Esophagus mucosa (tissue), 1 donor: Measurements from ENCODE around the gene ADO. TPM values are rescaled to one million over a fixed set of nuclear protein-coding genes. Genes with fewer than 3 reads are reported as not detected.
"Not testable (repeated sequence)": the region's sequence is repeated elsewhere in the genome, so short reads cannot be mapped to it uniquely, and the experiment has no call there.

Experiments
- ATAC-seq: fragments of 200-7000 bp; cut with Tn5 transposase; one replicate; pipeline ENCODE4 v1.9.1; 2020
- total RNA-seq: library from RNA; stranded (reverse); gene quantifications from one replicate; pipeline ENCODE4 v1.2.4, GENCODE V29; 2023
- donor health status: DM: yes; HTN: yes; CAD: no.

The ADO gene
- total RNA-seq, result 10.0 TPM

DNA sequence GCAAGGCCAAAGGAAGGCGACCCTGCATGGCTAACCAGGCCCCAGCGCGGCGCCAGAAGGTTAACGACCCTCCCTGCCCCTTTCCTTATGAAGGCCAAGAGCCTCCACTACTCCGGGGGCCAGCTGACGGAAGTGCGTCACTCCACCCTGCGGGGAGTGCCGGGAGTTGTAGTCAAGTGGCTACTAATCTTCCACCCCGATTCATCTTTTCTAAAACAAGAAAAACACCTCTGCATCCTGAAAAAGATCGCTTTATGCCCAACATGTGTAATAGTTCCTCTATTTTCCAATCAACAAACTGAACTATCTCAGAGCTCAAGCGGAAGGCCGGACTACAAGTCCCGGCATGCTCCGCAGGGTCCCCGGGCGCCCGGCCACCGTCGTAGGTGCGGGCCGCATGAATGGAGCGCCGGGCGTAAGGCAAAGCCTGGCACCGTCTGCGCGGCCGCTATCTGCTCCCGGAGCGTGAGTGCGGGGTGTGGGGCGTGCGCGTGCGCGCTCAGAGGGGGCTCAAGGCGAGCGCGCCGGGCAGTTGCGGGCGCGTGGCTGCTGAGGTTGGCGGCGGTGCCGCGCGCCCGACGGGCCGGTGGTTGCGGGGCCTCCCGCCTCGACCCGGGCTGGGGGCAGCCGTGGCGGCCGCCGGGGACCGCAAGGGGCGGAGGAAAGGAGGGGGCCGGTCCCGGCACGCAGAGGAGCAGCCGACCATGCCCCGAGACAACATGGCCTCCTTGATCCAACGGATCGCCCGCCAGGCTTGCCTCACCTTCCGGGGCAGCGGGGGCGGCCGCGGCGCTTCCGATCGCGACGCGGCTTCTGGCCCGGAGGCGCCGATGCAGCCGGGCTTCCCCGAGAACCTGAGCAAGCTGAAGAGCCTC, at the start of gene ADO:
Gene ADO (plus strand): TSS at position 365 of the 875 bp plus-strand sequence. CDS start 340 bp downstream, at position 705.
- ATAC-seq, result peak; percentile 94

DNA sequence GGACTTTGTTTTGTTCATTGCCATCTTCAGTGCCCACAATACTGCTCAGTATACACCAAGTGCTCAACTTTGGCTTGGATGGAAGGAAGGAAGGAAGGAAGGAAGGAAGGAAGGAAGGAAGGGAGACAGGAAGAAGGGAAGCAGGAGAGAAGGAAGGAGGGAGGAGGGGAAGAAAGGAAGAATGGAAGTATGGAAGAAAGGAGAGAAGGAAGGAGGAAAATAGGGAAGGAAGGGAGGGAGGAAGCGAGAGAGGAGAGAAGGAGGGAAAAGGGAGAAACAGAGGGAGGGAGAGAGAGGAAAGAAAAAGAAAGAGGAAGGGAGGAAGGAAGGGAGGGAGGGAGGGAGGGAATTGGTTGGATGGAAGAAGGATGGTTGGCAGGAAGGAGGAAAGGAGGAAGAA, 49.6 kb upstream of the ADO start:
- ATAC-seq, result no peak

DNA sequence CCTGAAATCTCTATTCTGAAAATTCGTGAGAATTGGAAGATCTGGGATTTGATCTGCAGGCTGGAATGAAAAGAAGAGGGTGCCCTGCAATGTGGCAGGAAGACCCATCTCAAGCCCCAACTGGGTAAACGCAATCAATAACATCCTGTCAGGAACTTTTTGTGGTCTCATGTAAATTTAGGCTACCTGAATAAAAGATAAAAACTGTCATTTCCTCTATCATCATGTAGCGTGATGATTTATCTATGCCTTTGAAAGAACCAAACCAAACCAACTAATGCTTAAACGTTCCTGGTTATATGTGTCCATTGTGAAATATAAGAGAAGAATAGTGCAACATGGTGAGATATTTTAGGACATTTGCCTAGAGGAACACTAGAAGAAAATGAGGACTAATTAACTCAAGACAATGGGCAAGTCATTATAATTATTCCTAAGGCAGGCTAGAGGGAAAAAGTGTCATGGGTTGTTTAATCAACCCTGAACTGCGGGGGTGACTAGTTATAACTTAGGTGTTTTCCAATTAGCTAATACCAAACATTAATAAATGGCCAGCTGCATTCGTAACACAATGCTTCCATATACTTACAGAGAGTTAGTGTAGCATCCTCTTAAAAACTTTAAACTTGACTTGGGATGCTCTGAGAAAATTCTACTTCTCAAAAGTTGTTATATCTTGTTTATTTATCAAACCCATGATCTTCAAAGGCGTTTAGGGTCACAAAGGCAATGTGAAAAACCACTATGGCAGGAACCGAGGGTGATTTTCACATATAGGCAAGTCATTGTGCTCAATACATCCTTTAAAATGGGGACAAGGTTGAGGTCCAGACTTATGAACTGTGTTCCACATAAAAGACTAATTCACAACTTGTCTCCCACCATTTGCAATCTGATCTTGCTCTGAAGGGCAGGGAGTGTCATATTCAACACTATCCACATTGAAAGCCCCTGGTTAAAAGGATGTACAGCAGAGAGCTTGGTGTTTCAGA, 48.6 kb upstream of the ADO start:
- no peak for ATAC-seq

DNA sequence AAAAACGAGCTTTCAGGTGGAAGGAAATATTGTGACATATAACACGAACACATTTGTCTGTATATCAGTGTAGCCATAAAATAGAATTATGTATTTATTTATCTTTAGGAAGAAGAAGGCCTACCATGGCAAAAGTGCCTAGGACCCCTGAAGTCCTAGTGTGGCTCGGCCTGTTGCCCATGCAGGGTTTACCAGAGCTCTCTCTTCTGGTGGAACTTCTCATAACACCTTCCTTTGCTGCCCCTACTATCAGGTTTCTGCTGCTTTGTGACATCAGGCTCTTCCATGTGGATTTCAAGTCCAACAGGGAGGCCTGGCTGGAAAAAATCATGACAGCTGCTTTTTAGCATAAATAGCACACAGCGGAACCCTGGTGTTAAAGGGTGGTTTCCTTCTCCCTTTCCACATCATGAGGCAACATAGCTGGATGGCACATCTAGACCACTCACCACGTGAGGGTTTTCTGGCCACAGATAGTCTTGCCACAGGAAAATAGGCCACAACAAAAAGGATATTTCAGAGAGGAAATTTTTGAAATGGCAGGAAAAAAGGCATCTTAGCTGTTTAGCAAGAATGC, 44.8 kb upstream of the ADO start:
- ATAC-seq, result no peak

DNA sequence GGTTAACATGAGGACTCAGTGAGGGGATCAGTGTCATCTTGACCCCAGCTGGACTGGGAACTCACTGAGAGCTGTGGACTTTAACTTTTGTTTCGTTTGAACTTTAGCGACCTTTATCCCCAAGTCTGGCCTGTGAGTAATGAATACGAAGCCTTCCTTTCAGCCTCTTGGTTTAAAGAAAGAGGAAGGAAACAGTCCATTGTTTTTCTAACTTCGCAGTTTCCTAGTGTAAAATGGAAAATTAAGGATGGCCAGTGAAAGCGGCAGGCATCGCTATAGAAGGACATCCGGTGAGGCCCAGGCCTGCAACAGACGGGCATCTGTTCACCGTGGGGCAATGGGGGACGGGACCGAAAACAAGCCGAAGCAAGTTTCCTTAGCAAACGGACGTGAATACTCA, 44.1 kb upstream of the ADO start:
- peak; percentile 36 for ATAC-seq

DNA sequence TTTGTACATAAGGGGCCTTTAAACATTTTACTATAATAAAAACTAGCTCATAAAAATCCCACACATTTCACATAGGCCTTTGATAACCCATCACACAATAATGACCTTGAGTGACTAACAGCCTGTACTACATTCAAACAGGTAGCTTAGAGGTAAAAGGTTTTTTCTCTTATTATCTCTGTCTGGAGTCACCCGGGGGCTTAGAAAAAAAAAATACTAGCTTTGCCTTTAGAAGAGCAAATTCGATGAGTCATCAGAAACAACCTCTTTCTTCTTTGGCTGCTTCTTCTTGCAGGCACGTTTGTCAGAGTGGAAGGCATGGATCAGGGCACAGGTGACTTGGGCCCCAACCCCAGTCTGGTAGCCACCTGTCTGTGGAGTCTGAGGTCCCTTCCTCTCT, 43.4 kb upstream of the ADO start:
- ATAC-seq, result no peak

DNA sequence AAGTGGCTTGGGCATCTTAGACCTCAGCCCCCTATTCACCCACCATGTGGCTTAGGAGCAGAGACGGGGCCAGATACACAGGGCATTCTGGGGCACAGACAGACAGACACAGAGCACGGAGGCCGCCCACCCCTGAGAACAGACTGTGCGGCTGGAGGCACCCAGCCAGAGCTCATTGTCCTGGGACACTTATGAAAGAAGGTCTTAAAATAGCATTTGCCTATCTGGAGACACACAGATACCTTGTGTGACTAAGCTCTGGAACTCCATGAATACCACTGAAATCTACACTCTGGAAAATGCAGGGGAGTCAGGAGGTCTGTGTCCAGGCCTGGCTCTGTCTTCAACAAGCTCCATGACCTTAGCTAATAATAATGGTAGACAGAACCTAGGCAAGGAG, 41.4 kb upstream of the ADO start:
- ATAC-seq, result no peak

DNA sequence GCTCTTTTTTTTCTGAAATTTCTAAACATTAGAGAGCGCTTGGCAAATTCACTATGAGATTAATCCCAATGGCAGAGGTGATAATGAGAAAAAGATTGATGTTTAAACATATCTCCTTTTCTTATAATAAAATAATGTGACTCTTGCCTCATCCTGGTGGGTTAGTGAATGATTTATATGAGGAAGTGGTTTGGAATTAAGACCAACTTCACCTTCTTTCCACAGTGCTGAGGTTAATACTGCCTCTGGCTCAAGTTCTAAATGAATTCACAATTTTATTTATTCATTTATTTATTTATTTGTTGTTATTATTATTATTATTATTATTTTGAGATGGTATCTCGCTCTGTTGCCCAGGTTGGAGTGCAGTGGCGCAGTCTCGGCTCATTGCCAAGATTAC, 40.5 kb upstream of the ADO start:
- no peak for ATAC-seq

DNA sequence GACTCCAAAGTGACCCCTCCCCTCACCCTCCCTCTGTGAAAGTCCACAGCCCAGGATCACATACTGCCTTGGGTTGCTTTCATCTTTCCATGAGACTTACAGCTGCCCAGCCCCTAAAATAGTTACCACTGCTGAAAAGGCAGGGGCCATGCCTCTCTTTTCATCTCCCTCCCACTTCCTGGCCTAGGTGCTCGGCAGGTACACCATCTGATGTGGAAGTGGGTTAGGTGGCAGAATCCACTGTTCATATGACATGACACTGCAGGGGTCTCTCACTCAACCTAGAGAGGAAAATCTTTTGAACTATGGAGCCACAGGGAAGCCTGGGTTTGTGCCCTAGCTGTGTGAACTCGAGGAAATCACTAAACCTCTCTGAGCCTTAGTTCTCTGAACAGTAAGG, 38.8 kb upstream of the ADO start:
- no peak for ATAC-seq

DNA sequence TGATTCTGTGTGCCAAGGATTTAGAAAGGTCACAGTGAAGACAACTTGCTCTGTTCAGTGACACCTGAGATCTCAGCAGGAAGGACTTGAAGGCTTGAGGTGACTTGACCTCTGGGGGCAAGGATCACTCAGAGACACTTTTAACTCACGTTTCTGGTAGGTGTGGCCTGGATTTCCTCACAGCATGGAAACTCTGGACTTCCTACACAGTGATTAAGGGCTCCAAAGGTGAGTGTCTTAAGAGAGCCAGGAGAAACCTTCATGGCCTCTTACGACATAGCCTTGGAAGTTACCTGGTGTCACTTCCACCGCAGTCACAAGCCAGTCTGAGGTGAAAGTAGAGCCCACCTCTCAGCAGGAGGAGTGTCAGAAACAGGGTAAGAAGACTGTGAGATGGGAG, 38.1 kb upstream of the ADO start:
- no peak for ATAC-seq

DNA sequence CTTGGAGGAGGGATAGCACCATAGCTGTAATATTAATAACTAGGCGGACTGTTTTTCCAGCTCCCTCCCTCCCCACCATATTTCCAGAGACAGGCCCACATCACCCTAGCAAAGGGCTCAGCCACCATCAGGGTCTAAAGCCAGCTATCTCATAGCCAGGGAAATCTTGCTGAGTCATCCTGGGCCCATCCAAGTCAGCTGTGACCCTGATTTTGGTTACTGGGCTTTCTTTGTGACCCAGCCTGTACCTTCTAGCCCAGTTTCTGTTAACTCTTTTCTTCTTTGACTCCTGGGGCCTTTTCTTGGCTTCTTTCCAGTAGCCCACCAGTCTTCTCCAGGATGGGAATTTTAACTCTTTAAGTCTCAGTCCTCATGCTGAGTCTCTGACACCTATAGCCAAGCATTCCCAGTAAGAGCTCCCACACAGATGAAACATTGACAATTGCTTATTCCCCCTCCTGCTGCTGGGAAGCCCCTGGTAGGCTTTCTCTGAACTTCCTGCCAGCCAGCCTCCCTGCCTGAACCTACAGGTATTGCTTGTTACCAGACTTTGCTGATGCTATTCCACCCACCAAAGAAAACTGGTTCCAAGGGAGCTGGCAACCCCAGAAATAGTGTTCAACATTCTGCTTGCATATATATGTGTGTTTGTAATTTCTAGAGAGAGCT, 34.8 kb upstream of the ADO start:
- ATAC-seq, result no peak

DNA sequence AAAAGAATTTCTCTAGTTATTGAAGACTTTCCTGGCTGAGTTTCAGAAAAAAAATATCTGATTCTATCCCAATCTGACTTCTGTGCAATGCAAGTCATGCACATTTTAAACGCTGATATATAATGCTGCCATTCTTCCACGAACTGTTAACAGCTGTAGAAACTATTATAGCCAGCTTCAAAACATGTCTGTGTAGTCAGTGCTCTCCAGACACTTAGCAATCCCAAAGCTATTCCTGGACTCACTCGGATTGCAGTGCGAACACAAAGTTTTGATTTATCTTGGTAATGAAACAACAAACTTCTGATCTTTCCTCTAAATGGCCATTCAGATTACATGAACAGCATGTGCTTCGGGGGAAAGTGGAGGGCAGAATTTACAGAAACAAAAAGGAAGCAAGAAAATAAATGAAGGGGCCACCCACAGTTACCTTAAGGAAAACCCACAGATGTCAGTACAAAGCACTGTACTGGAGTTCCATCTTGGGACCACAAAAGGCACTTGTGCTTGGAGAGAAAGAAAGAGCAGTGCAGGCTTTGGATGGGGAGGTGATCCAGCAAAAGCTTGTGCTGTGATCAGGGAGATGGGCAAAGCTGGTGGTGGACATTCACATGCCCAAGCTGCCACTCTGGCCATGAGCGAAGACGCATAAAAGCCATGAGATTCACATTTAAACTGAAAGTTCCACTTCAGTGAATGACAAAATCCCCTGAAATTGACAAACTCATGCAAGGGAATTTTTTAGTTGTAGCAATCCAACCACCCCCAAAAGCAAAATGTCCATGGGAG, 32.1 kb upstream of the ADO start:
- ATAC-seq, result no peak

DNA sequence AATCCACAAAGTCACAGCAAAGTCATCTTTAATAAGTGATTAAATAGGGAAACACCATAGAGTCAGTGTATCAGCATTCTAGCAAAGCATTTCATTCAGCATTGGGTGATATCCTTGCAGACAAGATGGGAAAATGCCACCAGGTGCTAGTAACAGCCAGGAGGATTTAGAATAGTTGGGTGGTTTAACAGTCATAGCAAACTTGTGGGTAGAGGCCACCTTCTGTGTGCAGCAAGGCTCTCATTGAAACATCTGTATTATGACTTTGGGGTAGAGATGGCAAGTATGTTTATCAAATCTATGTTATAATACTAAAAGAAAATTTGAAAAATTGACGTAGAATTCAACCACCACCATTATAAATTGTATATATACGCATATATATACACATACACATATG, 26.4 kb upstream of the ADO start:
- no peak for ATAC-seq

DNA sequence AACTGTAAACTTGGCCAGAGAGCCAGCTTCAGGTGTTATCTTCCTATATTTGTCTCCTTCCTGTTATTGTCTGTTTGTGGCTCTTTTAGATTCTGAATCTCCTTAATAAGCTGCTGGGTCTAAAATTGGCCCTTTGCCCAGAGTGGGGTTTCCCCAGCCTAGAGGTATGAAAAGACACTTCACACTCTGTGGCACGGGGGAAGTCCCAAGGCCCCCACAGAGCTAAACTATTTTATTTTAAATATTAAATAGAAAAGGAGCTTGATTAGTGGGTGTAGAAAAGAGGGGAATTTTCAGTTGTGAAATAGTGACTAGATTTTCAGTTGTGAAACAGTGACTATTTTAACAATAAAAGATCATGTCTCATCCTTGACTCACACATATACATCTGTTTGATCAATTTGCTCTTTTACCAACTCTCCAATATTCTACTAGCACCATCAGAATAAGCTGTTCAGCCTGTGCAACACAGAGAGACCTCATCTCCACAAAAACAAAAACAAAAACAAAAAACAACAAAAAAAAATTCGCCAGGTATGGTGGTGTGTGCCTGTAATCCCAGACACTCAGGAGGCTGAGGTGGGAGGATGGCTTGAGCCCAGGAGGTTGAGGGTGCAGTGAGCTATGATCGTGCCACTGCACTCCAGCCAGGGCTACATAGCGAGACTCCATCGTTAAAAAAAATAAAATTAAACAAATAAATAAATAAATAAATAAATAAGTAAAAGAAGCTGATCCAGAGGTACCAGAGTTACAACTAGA, 24.9 kb upstream of the ADO start:
- no peak for ATAC-seq

DNA sequence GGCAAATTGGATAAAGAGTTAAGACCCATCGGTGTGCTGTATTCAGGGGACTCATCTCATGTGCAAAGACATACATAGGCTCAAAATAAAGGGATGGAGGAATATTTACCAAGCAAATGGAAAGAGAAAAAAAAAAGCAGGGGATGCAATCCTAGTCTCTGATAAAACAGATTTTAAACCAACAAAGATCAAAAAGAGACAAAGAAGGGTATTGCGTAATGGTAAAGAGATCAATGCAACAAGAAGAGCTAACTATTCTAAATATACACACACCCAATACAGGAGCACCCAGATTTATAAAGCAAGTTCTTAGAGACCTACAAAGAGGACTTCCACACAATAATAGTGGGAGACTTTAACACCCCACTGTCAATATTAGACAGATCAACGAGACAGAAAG, 20.0 kb upstream of the ADO start:
- not testable (repeated sequence) for ATAC-seq

DNA sequence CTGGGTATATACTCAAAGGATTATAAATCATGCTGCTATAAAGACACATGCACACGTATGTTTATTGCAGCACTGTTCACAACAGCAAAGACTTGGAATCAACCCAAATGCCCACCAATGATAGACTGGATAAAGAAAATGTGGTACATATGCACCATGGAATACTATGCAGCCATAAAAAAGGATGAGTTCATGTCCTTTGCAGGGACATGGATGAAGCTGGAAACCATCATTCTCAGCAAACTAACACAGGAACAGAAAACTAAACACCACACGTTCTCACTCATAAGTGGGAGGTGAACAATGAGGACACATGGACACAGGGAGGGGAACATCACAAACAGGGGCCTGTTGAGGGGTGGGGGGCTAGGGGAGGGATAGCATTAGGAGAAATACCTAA, 16.2 kb upstream of the ADO start:
- ATAC-seq, result not testable (repeated sequence)

DNA sequence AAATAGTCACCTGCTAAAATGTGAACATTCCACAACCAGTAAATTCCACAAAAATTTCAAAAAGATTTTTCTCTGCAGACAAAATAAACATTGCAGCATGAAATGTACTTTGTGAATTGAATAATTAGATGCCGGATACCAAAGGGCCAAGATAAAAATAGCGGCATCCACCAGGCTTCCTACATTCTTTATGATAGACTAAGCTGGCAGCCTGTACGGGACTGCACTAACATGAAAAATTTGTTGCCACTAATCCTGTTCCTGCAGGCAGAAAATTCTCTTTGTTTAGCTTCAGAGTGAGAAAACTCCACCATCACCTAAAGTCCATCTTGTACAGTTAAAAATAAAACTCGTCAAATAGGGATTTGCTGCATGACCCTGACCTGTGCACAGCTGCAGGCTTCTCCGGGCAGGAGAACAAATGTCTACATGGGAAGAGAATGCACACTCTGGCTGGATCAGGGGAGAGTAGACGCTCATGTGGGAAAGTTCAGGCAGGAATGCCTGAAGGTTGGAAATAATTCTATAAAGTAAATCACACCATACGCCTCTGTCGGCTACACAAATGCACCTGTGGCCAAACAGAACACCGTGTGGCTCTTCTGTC, 15.6 kb upstream of the ADO start:
- ATAC-seq, result no peak

DNA sequence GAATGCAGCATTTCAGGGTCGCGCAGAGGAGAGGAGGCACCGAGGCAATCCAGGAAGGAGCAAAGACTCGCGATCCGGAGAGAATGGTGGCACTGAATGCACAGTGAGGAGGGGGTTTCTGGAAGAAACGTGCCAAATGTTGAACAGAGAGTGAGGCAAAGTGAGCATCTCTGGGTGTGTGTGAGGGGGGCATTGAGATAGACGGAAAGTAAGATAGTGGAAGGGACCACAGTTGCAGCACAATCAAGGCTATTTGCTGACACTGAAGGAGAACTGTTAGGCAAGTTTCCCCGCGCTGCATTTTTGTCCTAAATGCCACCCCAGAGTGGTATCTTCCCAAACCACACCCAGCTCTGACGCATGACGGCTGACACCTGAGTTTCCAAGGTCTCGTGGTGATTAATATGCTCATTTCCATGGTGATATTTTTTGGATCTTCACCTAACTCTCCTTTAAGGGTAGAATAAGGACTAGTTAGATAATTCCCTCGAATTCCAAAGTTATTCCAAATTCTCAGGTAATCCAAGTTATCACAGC, 14.4 kb upstream of the ADO start:
- no peak for ATAC-seq

DNA sequence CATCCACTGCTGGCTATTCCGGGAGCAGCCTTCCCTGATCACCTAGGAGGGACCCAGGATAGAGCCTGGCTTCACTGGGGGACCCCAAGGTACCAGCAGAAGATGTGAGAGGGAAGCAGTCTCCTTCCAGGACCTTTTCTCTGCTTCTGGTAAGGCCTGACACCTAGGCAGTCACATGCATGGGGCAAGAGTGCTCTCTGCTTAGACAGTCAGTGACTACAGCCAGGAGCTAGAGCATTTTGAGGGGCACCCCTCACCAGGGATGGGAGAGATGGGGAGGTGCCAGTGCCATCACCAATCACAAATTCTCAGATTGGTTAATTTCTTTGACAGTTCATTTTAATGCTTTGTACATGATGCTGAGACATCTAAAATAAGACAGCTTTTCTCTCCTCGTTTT, 13.9 kb upstream of the ADO start:
- no peak for ATAC-seq

DNA sequence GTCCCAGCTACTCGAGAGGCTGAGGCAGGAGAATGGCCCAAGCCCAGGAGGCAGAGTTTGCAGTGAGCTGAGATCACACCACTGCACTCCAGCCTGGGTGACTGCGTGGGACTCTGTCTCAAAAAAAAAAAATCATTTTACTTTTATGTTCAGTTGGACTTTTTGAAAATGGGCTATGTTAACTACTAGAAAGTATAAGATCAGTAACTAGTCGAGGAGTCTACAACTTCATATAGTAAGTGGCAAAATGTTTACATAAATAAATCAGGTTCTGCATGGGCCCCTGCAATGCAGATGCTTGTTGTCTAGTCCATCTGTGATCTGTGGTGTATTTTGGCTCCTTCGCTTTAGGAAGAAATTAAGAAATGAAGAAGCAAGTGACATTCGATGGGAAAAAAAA, 12.3 kb upstream of the ADO start:
- ATAC-seq, result no peak
